HepG2 (cell line): ENCODE data around the gene LRRC42. TPM values are rescaled to one million over a fixed set of nuclear protein-coding genes. Genes with fewer than 3 reads are reported as not detected.
A peak's percentile ranks its signal among the peaks of the same experiment; 100 is the strongest.

Source experiments
- AGO2 ChIP-seq: fragments of 200-400 bp; formaldehyde crosslinking; optimal IDR thresholded peaks from 2 replicates; pipeline ENCODE3; 2017; ENCODE audit warnings: mild to moderate bottlenecking, low read depth, low read length, moderate library complexity
- ATF2 ChIP-seq: sonication (generic); formaldehyde crosslinking; IDR thresholded peaks from 2 replicates; pipeline ENCODE4 v1.4.0; 2020; ENCODE audit warnings: missing genetic modification reagents
- E2F1 ChIP-seq: sonication (generic); formaldehyde crosslinking; IDR thresholded peaks from 2 replicates; pipeline ENCODE4 v1.5.0; 2020; ENCODE audit warnings: missing genetic modification reagents
- EEA1 ChIP-seq: sonication (generic); formaldehyde crosslinking; IDR thresholded peaks from 2 replicates; pipeline ENCODE4 v1.5.1; 2020; ENCODE audit warnings: mild to moderate bottlenecking, missing genetic modification reagents, borderline replicate concordance
- ESRRA ChIP-seq: sonication (generic); formaldehyde crosslinking; IDR thresholded peaks from 2 replicates; pipeline ENCODE4 v1.5.1; 2020; ENCODE audit warnings: mild to moderate bottlenecking, low read depth, missing genetic modification reagents
- GPN1 ChIP-seq: sonication (generic); formaldehyde crosslinking; IDR thresholded peaks from 2 replicates; pipeline ENCODE4 v1.5.1; 2020; ENCODE audit warnings: missing genetic modification reagents, borderline replicate concordance
- KLF11 ChIP-seq: IDR thresholded peaks from 2 replicates; pipeline ENCODE4 v1.6.1; 2016; ENCODE audit warnings: missing compliant biosample characterization
- MEF2D ChIP-seq: sonication (generic); formaldehyde crosslinking; IDR thresholded peaks from 2 replicates; pipeline ENCODE4 v1.5.1; 2020; ENCODE audit warnings: mild to moderate bottlenecking, missing genetic modification reagents
- NCOA2 ChIP-seq: sonication (generic); formaldehyde crosslinking; IDR thresholded peaks from 2 replicates; pipeline ENCODE4 v1.8.0; 2022; ENCODE audit warnings: inconsistent platforms
- NFYB ChIP-seq: sonication (generic); formaldehyde crosslinking; IDR thresholded peaks from 2 replicates; pipeline ENCODE4 v1.4.0; 2020; ENCODE audit warnings: missing genetic modification reagents
- NONO ChIP-seq, 2 experiments: fragments of 450-650 bp in 1 of 2; sonication (generic) in 1 of 2; formaldehyde crosslinking in 1 of 2; IDR thresholded peaks in 1 of 2; conservative IDR thresholded peaks in 1 of 2; 2 replicates each; pipeline versions ENCODE4 v1.6.1 to v1.8.0; 2017 to 2022; ENCODE audit warnings: mild to moderate bottlenecking in 1 of 2, missing genetic modification reagents in 1 of 2, moderate library complexity in 1 of 2
- SP2 ChIP-seq: sonication (generic); formaldehyde crosslinking; IDR thresholded peaks from 2 replicates; pipeline ENCODE4 v1.5.1; 2020; ENCODE audit warnings: mild to moderate bottlenecking, missing genetic modification reagents
- TBX2 ChIP-seq: sonication (generic); formaldehyde crosslinking; IDR thresholded peaks from 2 replicates; pipeline ENCODE4 v1.5.0; 2020; ENCODE audit warnings: missing genetic modification reagents, mild to moderate bottlenecking, borderline replicate concordance
- TCF7 ChIP-seq: sonication (generic); IDR thresholded peaks from 2 replicates; pipeline ENCODE4 v1.6.1; 2016; ENCODE audit warnings: antibody characterized with exemption, low read depth
- TEF ChIP-seq: sonication (generic); formaldehyde crosslinking; IDR thresholded peaks from 2 replicates; pipeline ENCODE4 v1.5.0; 2020; ENCODE audit warnings: missing genetic modification reagents
- THAP11 ChIP-seq: IDR thresholded peaks from 2 replicates; pipeline ENCODE4 v1.6.1; 2016; ENCODE audit warnings: missing biosample characterization, missing genetic modification reagents
- THAP7 ChIP-seq: sonication (generic); formaldehyde crosslinking; IDR thresholded peaks from 2 replicates; pipeline ENCODE4 v1.8.1; 2023; ENCODE audit warnings: mild to moderate bottlenecking, missing genetic modification reagents
- ZFP82 ChIP-seq: sonication (generic); formaldehyde crosslinking; IDR thresholded peaks from 2 replicates; pipeline ENCODE4 v1.5.1; 2020; ENCODE audit warnings: mild to moderate bottlenecking, missing genetic modification reagents, borderline replicate concordance
- ZNF414 ChIP-seq: sonication (generic); formaldehyde crosslinking; IDR thresholded peaks from 2 replicates; pipeline ENCODE4 v1.5.0; 2020; ENCODE audit warnings: missing genetic modification reagents
- ZNF556 ChIP-seq: sonication (generic); formaldehyde crosslinking; IDR thresholded peaks from 2 replicates; pipeline ENCODE4 v1.4.0; 2020; ENCODE audit warnings: mild to moderate bottlenecking, missing genetic modification reagents, borderline replicate concordance
- ZNF558 ChIP-seq: sonication (generic); formaldehyde crosslinking; IDR thresholded peaks from 2 replicates; pipeline ENCODE4 v1.9.0; 2022; ENCODE audit warnings: mild to moderate bottlenecking, missing genetic modification reagents, borderline replicate concordance
- ZNF607 ChIP-seq: sonication (generic); formaldehyde crosslinking; IDR thresholded peaks from 2 replicates; pipeline ENCODE4 v1.5.1; 2020; ENCODE audit warnings: missing genetic modification reagents, mild to moderate bottlenecking, borderline replicate concordance
- ZNF644 ChIP-seq: IDR thresholded peaks from 2 replicates; pipeline ENCODE4 v1.6.1; 2016; ENCODE audit warnings: low read depth
- ZNF660 ChIP-seq: sonication (generic); formaldehyde crosslinking; IDR thresholded peaks from 2 replicates; pipeline ENCODE4 v1.5.1; 2020; ENCODE audit warnings: mild to moderate bottlenecking, low read depth, missing genetic modification reagents, borderline replicate concordance
- ZNF780A ChIP-seq: sonication (generic); formaldehyde crosslinking; IDR thresholded peaks from 2 replicates; pipeline ENCODE4 v1.8.0; 2022; ENCODE audit warnings: mild to moderate bottlenecking, missing genetic modification reagents, moderate library complexity
- ZNF792 ChIP-seq: IDR thresholded peaks from 2 replicates; pipeline ENCODE4 v1.6.1; 2016
- polyA plus RNA-seq, 8 experiments: library from polyadenylated mRNA; depleted of rRNA in 3 of 8; stranded (reverse) in 7 of 8; unstranded in 1 of 8; fragments of >200 nt; fragmentation: Illumina TruSeq in 4 of 8; extraction: Trizol in 4 of 8; gene quantifications; 2 replicates each; pipeline versions ENCODE4 v1.2.1 to v1.2.3, GENCODE V29; 2011 to 2016; ENCODE audit warnings: low read depth in 4 of 8, missing spikeins in 1 of 8, mixed read lengths in 1 of 8; ENCODE audit not compliant: insufficient read depth in 1 of 8
- total RNA-seq, 5 experiments: library from RNA; depleted of rRNA; stranded (reverse); fragments of >200 nt; fragmentation: Illumina TruSeq; extraction: Trizol; gene quantifications; 2 replicates each; pipeline ENCODE4 v1.2.3, GENCODE V29; 2016; ENCODE audit warnings: low read depth in 1 of 5

The LRRC42 gene
- total and polyA plus RNA-seq, 2 of the 13 experiments (the other 11 are each of a cell fraction or from before 2014, with no cell fraction given): 30.6 to 43.6 TPM

GRCh38 chr1:53945433-53946251 lies 508 bp upstream of the LRRC42 start, which contains the start of gene IFT25 (continued):
- TF ChIP-seq ZNF414 (CRISPR knock-in tag) (no peak), ZNF780A (CRISPR knock-in tag) (no peak), ZNF556 (no peak), THAP11 (CRISPR knock-in tag) (peak; percentile 47; the same call in 1 of the 2 replicates), NCOA2 (CRISPR knock-in tag) (peak; percentile 33; the same call in 1 of the 2 replicates), ZNF792 (CRISPR knock-in tag) (no peak), KLF11 (0 out of 2 replicates have a peak, but pooled peaks have one; percentile 8), ESRRA (peak; percentile 71), NONO (IDR thresholded peaks at IDR 0.05) (no peak), NONO (CRISPR knock-in tag; conservative IDR thresholded peaks at IDR 0.05) (0 out of 2 replicates have a peak, but pooled peaks have one; percentile 70), ZFP82 (CRISPR knock-in tag) (peak; percentile 82; the same call in 1 of the 2 replicates), THAP7 (CRISPR knock-in tag) (no peak), SP2 (CRISPR knock-in tag) (no peak), ZNF558 (peak; percentile 73; the same call in 1 of the 2 replicates), E2F1 (CRISPR knock-in tag) (peak; percentile 76; the same call in 1 of the 2 replicates), TCF7 (no peak), ZNF660 (no peak), ZNF607 (CRISPR knock-in tag) (peak; percentile 32; the same call in 1 of the 2 replicates), AGO2 (peak; percentile 4), NFYB (CRISPR knock-in tag) (0 out of 2 replicates have a peak, but pooled peaks have one; percentile 17), TEF (CRISPR knock-in tag) (no peak), ZNF644 (CRISPR knock-in tag) (no peak), ATF2 (CRISPR knock-in tag) (no peak; the same call in 1 of the 2 replicates), EEA1 (CRISPR knock-in tag) (peak; percentile 85; the same call in 1 of the 2 replicates), MEF2D (CRISPR knock-in tag) (no peak), TBX2 (CRISPR knock-in tag) (peak; percentile 34), GPN1 (CRISPR knock-in tag) (no peak)
